Gastrocnemius medialis (tissue), 4 donors: Measurements from ENCODE around the gene RXRA. TPM values are rescaled to one million over a fixed set of nuclear protein-coding genes. Genes with fewer than 3 reads are reported as not detected.

Experiments
- ATAC-seq, 2 donors: fragments of 150-250 bp; one replicate each; pipeline ENCODE4 v1.9.1; 2016
- DNase-seq, 2 donors: peaks; one replicate each; pipeline ENCODE4 v3.0.0-alpha.2; 2019
- H3K27ac ChIP-seq, 4 donors: fragments of 200-600 bp; sonication (generic); 1 replicate in 1 of 4; 2 replicates in 3 of 4; pipeline ENCODE4 v1.5.1; 2016 to 2018; ENCODE audit warnings: mild to moderate bottlenecking in 2 of 4, moderate library complexity in 1 of 4
- H3K27me3 ChIP-seq, 3 donors: fragments of 200-600 bp; sonication (generic) in 2 of 3; 1 replicate in 1 of 3; 2 replicates in 2 of 3; pipeline versions ENCODE4 v1.5.1 to v1.6.0; 2016 to 2019; ENCODE audit warnings: mild to moderate bottlenecking in 1 of 3, moderate library complexity in 1 of 3
- H3K36me3 ChIP-seq, 2 donors: fragments of 200-600 bp; sonication (generic) in 1 of 2; one replicate each; pipeline ENCODE4 v1.5.1; 2017 to 2018
- H3K4me1 ChIP-seq, 2 donors: fragments of 200-600 bp; sonication (generic) in 1 of 2; one replicate each; pipeline ENCODE4 v1.5.1; 2016 to 2017; ENCODE audit warnings: mild to moderate bottlenecking in 2 of 2
- H3K4me3 ChIP-seq, 4 donors: fragments of 200-600 bp; sonication (generic) in 3 of 4; 1 replicate in 1 of 4; 2 replicates in 3 of 4; pipeline ENCODE4 v1.5.1; 2016 to 2019; ENCODE audit warnings: mild to moderate bottlenecking in 2 of 4
- H3K9me3 ChIP-seq, 3 donors: fragments of 200-600 bp; sonication (generic) in 2 of 3; 1 replicate in 1 of 3; 2 replicates in 2 of 3; pipeline ENCODE4 v1.5.1; 2016 to 2019
- CTCF ChIP-seq, 5 experiments: fragments of 450-650 bp in 3 of 5; fragments of 200-600 bp in 2 of 5; sonication (generic) in 2 of 5; IDR thresholded peaks in 4 of 5; conservative IDR thresholded peaks in 1 of 5; 1 replicate in 4 of 5; 2 replicates in 1 of 5; pipeline ENCODE4 v1.5.1; 2016 to 2019; ENCODE audit warnings: antibody characterized with exemption in 5 of 5, mild to moderate bottlenecking in 3 of 5, moderate library complexity in 3 of 5
- POLR2A ChIP-seq, 2 donors: fragments of 450-650 bp; IDR thresholded peaks; one replicate each; pipeline ENCODE4 v1.6.1; 2017; ENCODE audit warnings: antibody characterized with exemption in 2 of 2, mild to moderate bottlenecking in 2 of 2, moderate library complexity in 2 of 2
- in situ Hi-C, 4 donors: fragments of 200-750 bp; cut with MboI; loops; one replicate each; pipeline versions ENCODE4 v1.15.0 to v1.8.0; 2017; ENCODE audit warnings: low sequenced_read_pairs in 4 of 4
- intact Hi-C: fragments of 100-400 bp; cut with DNase I; formaldehyde crosslinking; loops from one replicate; pipeline ENCODE4 v1.15.1; 2023; ENCODE audit warnings: low total_unique reads
- total RNA-seq, 4 donors: library from RNA; depleted of rRNA; stranded (reverse); fragments of >200 nt; gene quantifications; one replicate each; pipeline versions ENCODE4 v1.1.0 to v1.2.3, GENCODE V29; 2016

The RXRA gene
- total RNA-seq, 4 donors from 2014 or later, result 70.8 to 224 (median 160) TPM

- H3K4me1 ChIP-seq, result no peaks in the 10 kb centered on the region
- H3K27me3 ChIP-seq, result no peaks in the 10 kb centered on the region
- no peak for ATAC-seq
- H3K27ac ChIP-seq, result no peak overlapping the region
- intact Hi-C loops, result no loop called here
- no peak for DNase-seq
- no peaks in the 10 kb centered on the region for H3K36me3 ChIP-seq
- in situ Hi-C loops, result loop anchor here in 1 of 4 donors (25.0 kb wide), 1 partner anchor 131 kb away; no protein-coding TSS in a partner anchor
- no peak overlapping the region for H3K4me3 ChIP-seq
- no peaks in the 10 kb centered on the region for H3K9me3 ChIP-seq
- TF ChIP-seq CTCF (IDR thresholded peaks at IDR 0.05 in 4 of 5, conservative IDR thresholded peaks at IDR 0.05 in 1 of 5) (no peak), POLR2A (IDR thresholded peaks at IDR 0.05) (no peak)
Measured at GRCh38 chr9:134317790-134318414, 8.4 kb upstream of the RXRA start.

GRCh38 chr9:134318481-134318891 lies 7.8 kb upstream of the RXRA start:
- ATAC-seq (no peak), DNase-seq (no peak)
- Histone ChIP-seq H3K4me3 (no peak overlapping the region), H3K9me3 (no peaks in the 10 kb centered on the region), H3K27me3 (no peaks in the 10 kb centered on the region), H3K4me1 (peaks cover under 1 to 3% of the 10 kb centered on the region in 2 donors), H3K36me3 (no peaks in the 10 kb centered on the region), H3K27ac (no peak overlapping the region)
- in situ Hi-C loops (loop anchor here in 1 of 4 donors (25.0 kb wide), 1 partner anchor 131 kb away; no protein-coding TSS in a partner anchor), intact Hi-C loops (no loop called here)
- TF ChIP-seq POLR2A (IDR thresholded peaks at IDR 0.05) (no peak), CTCF (IDR thresholded peaks at IDR 0.05 in 4 of 5, conservative IDR thresholded peaks at IDR 0.05 in 1 of 5) (no peak)

- H3K9me3 ChIP-seq, result no peaks in the 10 kb centered on the region
- H3K27me3 ChIP-seq, result no peaks in the 10 kb centered on the region
- no peak for TF ChIP-seq POLR2A (IDR thresholded peaks at IDR 0.05)
- TF ChIP-seq CTCF (IDR thresholded peaks at IDR 0.05 in 4 of 5, conservative IDR thresholded peaks at IDR 0.05 in 1 of 5), result no peak
- no peaks in the 10 kb centered on the region for H3K36me3 ChIP-seq
- in situ Hi-C loops, result loop anchor here in 1 of 4 donors (25.0 kb wide), 1 partner anchor 132 kb away; no protein-coding TSS in a partner anchor
- ATAC-seq, result no peak
- DNase-seq, result no peak
- H3K27ac ChIP-seq, result no peak overlapping the region
- no peak overlapping the region for H3K4me3 ChIP-seq
- intact Hi-C loops, result no loop called here
- peaks cover 5% of the 10 kb centered on the region in 2 donors for H3K4me1 ChIP-seq
Measured at GRCh38 chr9:134318941-134319305, 7.3 kb upstream of the RXRA start.

GRCh38 chr9:134319306-134320125 lies 6.7 kb upstream of the RXRA start:
- peaks cover 5 to 9% of the 10 kb centered on the region in 2 donors for H3K4me1 ChIP-seq
- H3K36me3 ChIP-seq, result no peaks in the 10 kb centered on the region
- DNase-seq (no peak), ATAC-seq (no peak)
- in situ Hi-C loops (loop anchor here in 2 of 4 donors (10.0 to 25.0 kb wide), 2 partner anchors 132 to 155 kb away; partner anchors contain the start of gene RNU6ATAC (in 1 of the 2)), intact Hi-C loops (loop anchor here (10.0 kb wide), 1 partner anchor 115 kb away; no protein-coding TSS in a partner anchor)
- H3K9me3 ChIP-seq, result no peaks in the 10 kb centered on the region
- no peak overlapping the region for H3K4me3 ChIP-seq
- H3K27me3 ChIP-seq, result no peaks in the 10 kb centered on the region
- no peak overlapping the region for H3K27ac ChIP-seq
- TF ChIP-seq POLR2A (IDR thresholded peaks at IDR 0.05) (no peak), CTCF (IDR thresholded peaks at IDR 0.05 in 4 of 5, conservative IDR thresholded peaks at IDR 0.05 in 1 of 5) (no peak)
